ENCODE data around the gene C22orf39.

DNA sequence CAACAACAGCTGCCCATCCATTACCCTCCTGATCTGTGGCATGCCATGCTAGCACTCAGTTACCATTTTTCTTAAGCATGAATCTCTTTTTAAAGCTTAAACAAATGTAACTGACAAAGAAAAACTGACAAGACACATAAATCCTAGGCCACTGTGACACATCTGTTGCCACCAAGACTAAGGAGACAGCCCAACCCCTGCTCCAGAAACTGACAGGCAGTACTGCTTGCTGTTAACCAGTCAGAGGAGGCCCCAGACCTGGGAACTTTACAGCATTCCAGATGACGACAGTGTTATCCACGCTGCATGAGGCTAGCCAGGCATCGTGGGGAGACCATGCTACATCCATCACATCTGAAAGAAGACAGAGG, 49.8 kb downstream of the C22orf39 start:
- TF ChIP-seq GATA3 (IDR thresholded peaks at IDR 0.05; ENCODE audit: low read depth, low read length) (no peak), GATA2 (IDR thresholded peaks at IDR 0.05; ENCODE audit: low read depth, low read length) (no peak)
